Hepatocyte (in vitro differentiated cells): ENCODE results near the gene OXT. TPM values are rescaled to one million over a fixed set of nuclear protein-coding genes. Genes with fewer than 3 reads are reported as not detected.
A peak's percentile ranks its signal among the peaks of the same experiment; 100 is the strongest.

Source experiments
- DNase-seq: peaks from one replicate; pipeline ENCODE4 v3.0.0-alpha.2; 2016; ENCODE audit warnings: low spot score
- H2AFZ ChIP-seq: fragments of 200-600 bp; sonication (generic); 2 replicates; pipeline ENCODE4 v1.6.0; 2016; ENCODE audit warnings: antibody characterized with exemption, mild to moderate bottlenecking
- H3K27ac ChIP-seq: fragments of 200-600 bp; sonication (generic); 2 replicates; pipeline ENCODE4 v1.5.1; 2016; ENCODE audit warnings: mild to moderate bottlenecking
- H3K27me3 ChIP-seq: fragments of 200-600 bp; sonication (generic); 2 replicates; pipeline ENCODE4 v1.6.1; 2016
- H3K36me3 ChIP-seq: fragments of 200-600 bp; sonication (generic); replicated peaks from 2 replicates; pipeline ENCODE4 v1.5.1; 2016; ENCODE audit warnings: low read depth; ENCODE audit not compliant: insufficient read depth
- H3K4me1 ChIP-seq: fragments of 200-600 bp; sonication (generic); 2 replicates; pipeline ENCODE4 v1.5.1; 2016; ENCODE audit warnings: mild to moderate bottlenecking, moderate library complexity; ENCODE audit not compliant: insufficient read depth
- H3K4me2 ChIP-seq: fragments of 200-600 bp; sonication (generic); 2 replicates; pipeline ENCODE4 v1.6.0; 2016
- H3K4me3 ChIP-seq: fragments of 200-600 bp; sonication (generic); 2 replicates; pipeline ENCODE4 v1.5.1; 2016; ENCODE audit warnings: mild to moderate bottlenecking
- H3K79me2 ChIP-seq: fragments of 200-600 bp; sonication (generic); 2 replicates; pipeline ENCODE4 v1.6.0; 2017; ENCODE audit warnings: mild to moderate bottlenecking
- H3K9me2 ChIP-seq: fragments of 200-600 bp; sonication (generic); replicated peaks from 2 replicates; pipeline ENCODE4 v1.6.0; 2017; ENCODE audit warnings: mild to moderate bottlenecking; ENCODE audit not compliant: insufficient read depth
- H3K9me3 ChIP-seq: fragments of 200-600 bp; sonication (generic); 2 replicates; pipeline ENCODE4 v1.5.1; 2016; ENCODE audit warnings: low read depth, mild to moderate bottlenecking
- H4K20me1 ChIP-seq: fragments of 200-600 bp; sonication (generic); 2 replicates; pipeline ENCODE4 v1.6.0; 2016; ENCODE audit warnings: mild to moderate bottlenecking; ENCODE audit not compliant: insufficient read depth, poor library complexity, severe bottlenecking
- CTCF ChIP-seq: fragments of 200-600 bp; sonication (generic); IDR thresholded peaks from 2 replicates; pipeline ENCODE4 v1.5.1; 2016; ENCODE audit warnings: antibody characterized with exemption, mild to moderate bottlenecking; ENCODE audit not compliant: poor library complexity
- EZH2 ChIP-seq: fragments of 200-600 bp; sonication (generic); IDR thresholded peaks from 2 replicates; pipeline ENCODE4 v1.6.1; 2016; ENCODE audit warnings: antibody characterized with exemption, mild to moderate bottlenecking, borderline replicate concordance
- EZH2phosphoT487 ChIP-seq: fragments of 200-600 bp; sonication (generic); IDR thresholded peaks from one replicate; pipeline ENCODE4 v1.6.1; 2018; ENCODE audit warnings: antibody characterized with exemption, mild to moderate bottlenecking, low read depth, moderate library complexity; ENCODE audit not compliant: unreplicated experiment, severe bottlenecking
- WGBS: methylation state at CpG from one replicate; pipeline ENCODE4 v1.1.6; 2016; ENCODE audit warnings: low lambda C conversion rate; ENCODE audit errors: missing lambda C conversion rate; 5-methylcytosine and 5-hydroxymethylcytosine counted together
- polyA plus RNA-seq: library from polyadenylated mRNA; unstranded; fragments of >200 nt; fragmentation: Nextera tagmentation; extraction: Ambion mirVana; gene quantifications from 2 replicates; pipeline ENCODE4 v1.2.1, GENCODE V29; 2016
- total RNA-seq: library from RNA; depleted of rRNA; stranded (reverse); fragments of >200 nt; gene quantifications from 2 replicates; pipeline ENCODE4 v1.2.3, GENCODE V29; 2014

OXT gene
- total and polyA plus RNA-seq, 2 experiments from 2014 or later = 3.4 TPM; not detected in 1

- Histone ChIP-seq H3K27me3 (peaks cover 27% of the 10 kb centered on the region), H2AFZ (no peak overlapping the region), H3K4me2 (no peak overlapping the region), H3K79me2 (no peaks in the 10 kb centered on the region), H3K4me3 (no peak overlapping the region), H3K9me2 (no peaks in the 10 kb centered on the region), H3K4me1 (peaks cover 1% of the 10 kb centered on the region), H3K9me3 (no peaks in the 10 kb centered on the region), H4K20me1 (no peaks in the 10 kb centered on the region), H3K27ac (no peak overlapping the region), H3K36me3 (no peaks in the 10 kb centered on the region)
- WGBS = 83% methylated on average over 7 of the region's 7 CpGs
- DNase-seq = no peak
- TF ChIP-seq CTCF (no peak), EZH2 (no peak), EZH2phosphoT487 (no peak)
Observed at GRCh38 chr20:3088031-3088430, 16.6 kb downstream of the OXT start.

- no peaks in the 10 kb centered on the region for H3K79me2 ChIP-seq
- no peaks in the 10 kb centered on the region for H3K36me3 ChIP-seq
- H3K27ac ChIP-seq = no peak overlapping the region
- H3K4me2 ChIP-seq = no peak overlapping the region
- no peak overlapping the region for H2AFZ ChIP-seq
- H3K27me3 ChIP-seq = peaks cover 13% of the 10 kb centered on the region
- no peaks in the 10 kb centered on the region for H3K4me1 ChIP-seq
- H3K4me3 ChIP-seq = no peak overlapping the region
- H4K20me1 ChIP-seq = no peaks in the 10 kb centered on the region
- no peak for TF ChIP-seq EZH2
- TF ChIP-seq CTCF = no peak
- no peak for TF ChIP-seq EZH2phosphoT487
- DNase-seq = no peak
- no peaks in the 10 kb centered on the region for H3K9me2 ChIP-seq
- H3K9me3 ChIP-seq = no peaks in the 10 kb centered on the region
- WGBS = 38% methylated on average over 1 of the region's 1 CpG
Observed at GRCh38 chr20:3090565-3090964, 19.1 kb downstream of the OXT start.

GRCh38 chr20:3092611-3093379 lies 21.4 kb downstream of the OXT start:
- H3K27me3 ChIP-seq = peaks cover 13% of the 10 kb centered on the region

More at GRCh38 chr20:3092611-3093379, 21.4 kb downstream of the OXT start:
- 40% methylated on average over 61 of the region's 81 CpGs for WGBS
- Histone ChIP-seq H3K27ac (no peak overlapping the region), H3K4me2 (peak overlapping the region; percentile 84), H4K20me1 (no peaks in the 10 kb centered on the region), H3K4me1 (no peaks in the 10 kb centered on the region), H3K9me3 (no peaks in the 10 kb centered on the region), H3K79me2 (no peaks in the 10 kb centered on the region), H3K4me3 (peak overlapping the region; percentile 20), H2AFZ (peak overlapping the region; percentile 60), H3K36me3 (no peaks in the 10 kb centered on the region), H3K9me2 (no peaks in the 10 kb centered on the region)
- TF ChIP-seq EZH2phosphoT487 (no peak), EZH2 (no peak), CTCF (no peak)
- DNase-seq = no peak
